ENCODE results near the gene JOSD2. TPM values are rescaled to one million over a fixed set of nuclear protein-coding genes. Genes with fewer than 3 reads are reported as not detected.
"Not testable (repeated sequence)": the region's sequence is repeated elsewhere in the genome, so short reads cannot be mapped to it uniquely, and the experiment has no call there.

JOSD2 gene
- total RNA-seq, 1 donor from 2014 or later = 40.0 TPM

GRCh38 chr19:50478901-50479715 lies 31.9 kb downstream of the JOSD2 start:
- intact Hi-C loops (cut with micrococcal nuclease) = no loop called here

GRCh38 chr19:50477751-50478515 lies 33.1 kb downstream of the JOSD2 start:
- intact Hi-C loops (cut with micrococcal nuclease) = loop anchor here (2.0 kb wide), 2 partner anchors 47 to 109 kb away; no protein-coding TSS in a partner anchor

GRCh38 chr19:50476907-50477238 lies 34.1 kb downstream of the JOSD2 start:
- intact Hi-C loops (cut with micrococcal nuclease) = loop anchor here (1.0 to 2.0 kb wide), 8 partner anchors 16 to 148 kb away; partner anchors contain the start of genes JOSD2, KCNC3, NR1H2 and POLD1

- intact Hi-C loops (cut with micrococcal nuclease) = loop anchor here (1.0 to 2.0 kb wide), 8 partner anchors 15 to 147 kb away; partner anchors contain the start of genes JOSD2, KCNC3, NR1H2 and POLD1
These were observed 34.6 kb downstream of the JOSD2 start, which contains the start of the genes EMC10 and GARIN5A for GRCh38 chr19:50476224-50476906. EMC10 (plus strand) TSS chr19:50476507; CDS start chr19:50476545, 38 bp downstream. GARIN5A (minus strand) TSS chr19:50476848; CDS start chr19:50476388, 460 bp downstream.

- intact Hi-C loops (cut with micrococcal nuclease) = loop anchor here (1.0 to 2.0 kb wide), 8 partner anchors 14 to 146 kb away; partner anchors contain the start of genes JOSD2, KCNC3, NR1H2 and POLD1
These were observed 35.2 kb downstream of the JOSD2 start for GRCh38 chr19:50475736-50476223.

- intact Hi-C loops (cut with micrococcal nuclease) = no loop called here
These were observed 35.9 kb downstream of the JOSD2 start for GRCh38 chr19:50475101-50475568.

- intact Hi-C loops (cut with micrococcal nuclease) = not testable (repeated sequence)
These were observed 37.7 kb downstream of the JOSD2 start for GRCh38 chr19:50473336-50473735.

- intact Hi-C loops (cut with micrococcal nuclease) = no loop called here
These were observed 42.2 kb downstream of the JOSD2 start for GRCh38 chr19:50468818-50469217.

- intact Hi-C loops (cut with micrococcal nuclease) = no loop called here
These were observed 43.4 kb downstream of the JOSD2 start for GRCh38 chr19:50467566-50467965.

GRCh38 chr19:50466706-50467039 lies 44.3 kb downstream of the JOSD2 start:
- intact Hi-C loops (cut with micrococcal nuclease) = no loop called here

- intact Hi-C loops (cut with micrococcal nuclease) = no loop called here
These were observed 44.8 kb downstream of the JOSD2 start for GRCh38 chr19:50465986-50466705.

- intact Hi-C loops (cut with micrococcal nuclease) = no loop called here
These were observed 46.0 kb downstream of the JOSD2 start for GRCh38 chr19:50465000-50465399.

GRCh38 chr19:50464348-50464747 lies 46.6 kb downstream of the JOSD2 start:
- intact Hi-C loops (cut with micrococcal nuclease) = no loop called here

GRCh38 chr19:50462970-50463369 lies 48.0 kb downstream of the JOSD2 start:
- intact Hi-C loops (cut with micrococcal nuclease) = no loop called here

GRCh38 chr19:50461066-50461875 lies 49.7 kb downstream of the JOSD2 start:
- intact Hi-C loops (cut with micrococcal nuclease) = loop anchor here (1.0 kb wide), 4 partner anchors 15 to 132 kb away; partner anchors contain the start of genes EMC10, GARIN5A and KCNC3

GRCh38 chr19:50460161-50460765 lies 50.7 kb downstream of the JOSD2 start:
- intact Hi-C loops (cut with micrococcal nuclease) = no loop called here

- intact Hi-C loops (cut with micrococcal nuclease) = no loop called here
These were observed 51.4 kb downstream of the JOSD2 start for GRCh38 chr19:50459638-50460037.

- intact Hi-C loops (cut with micrococcal nuclease) = no loop called here
These were observed 51.9 kb downstream of the JOSD2 start for GRCh38 chr19:50459067-50459456.

GRCh38 chr19:50458396-50459066 lies 52.5 kb downstream of the JOSD2 start:
- intact Hi-C loops (cut with micrococcal nuclease) = no loop called here
